Vagina (tissue), 2 donors: ENCODE measurements around the gene IGSF3. TPM values are rescaled to one million over a fixed set of nuclear protein-coding genes. Genes with fewer than 3 reads are reported as not detected.

Experiments
- DNase-seq, 2 donors: peaks; one replicate each; pipeline ENCODE4 v3.0.0-alpha.2; 2017; ENCODE audit errors: extremely low spot score in 2 of 2
- H3K27ac ChIP-seq: fragments of 200-600 bp; sonication (generic); one replicate; pipeline ENCODE4 v1.5.1; 2019
- H3K27me3 ChIP-seq: fragments of 200-600 bp; sonication (generic); one replicate; pipeline ENCODE4 v1.5.1; 2019
- H3K36me3 ChIP-seq, 2 donors: fragments of 200-600 bp; sonication (generic); one replicate each; pipeline ENCODE4 v1.5.1; 2017 to 2019
- H3K4me1 ChIP-seq: fragments of 200-600 bp; sonication (generic); one replicate; pipeline ENCODE4 v1.5.1; 2019
- H3K4me3 ChIP-seq, 2 donors: fragments of 200-600 bp; sonication (generic); 1 replicate in 1 of 2; 2 replicates in 1 of 2; pipeline ENCODE4 v1.5.1; 2016 to 2019
- H3K9me3 ChIP-seq: fragments of 200-600 bp; sonication (generic); one replicate; pipeline ENCODE4 v1.5.1; 2019
- POLR2A ChIP-seq, 2 donors: fragments of 450-650 bp; IDR thresholded peaks; one replicate each; pipeline ENCODE4 v1.6.1; 2017; ENCODE audit warnings: antibody characterized with exemption in 2 of 2, mild to moderate bottlenecking in 2 of 2, moderate library complexity in 2 of 2
- POLR2AphosphoS5 ChIP-seq, 2 donors: sonication (generic); formaldehyde crosslinking; IDR thresholded peaks; one replicate each; pipeline ENCODE4 v1.9.0; 2017; ENCODE audit warnings: antibody characterized with exemption in 2 of 2, mild to moderate bottlenecking in 2 of 2, low read depth in 1 of 2; ENCODE audit not compliant: insufficient read depth in 1 of 2
- intact Hi-C: fragments of 100-400 bp; cut with DNase I; formaldehyde crosslinking; loops from one replicate; pipeline ENCODE4 v1.15.1; 2023
- total RNA-seq: library from RNA; depleted of rRNA; stranded (reverse); fragments of >200 nt; gene quantifications from one replicate; pipeline ENCODE4 v1.2.3, GENCODE V29; 2016
- TF ChIP-seq, protein P1 (sequence below), 3 experiments: fragments of 450-650 bp in 2 of 3; fragments of 200-600 bp in 1 of 3; sonication (generic) in 1 of 3; IDR thresholded peaks; one replicate each; pipeline ENCODE4 v1.5.1; 2017 to 2019; ENCODE audit warnings: antibody characterized with exemption in 3 of 3, mild to moderate bottlenecking in 2 of 3, moderate library complexity in 2 of 3

IGSF3 gene
- total RNA-seq, 1 donor from 2014 or later: 38.5 TPM

DNA sequence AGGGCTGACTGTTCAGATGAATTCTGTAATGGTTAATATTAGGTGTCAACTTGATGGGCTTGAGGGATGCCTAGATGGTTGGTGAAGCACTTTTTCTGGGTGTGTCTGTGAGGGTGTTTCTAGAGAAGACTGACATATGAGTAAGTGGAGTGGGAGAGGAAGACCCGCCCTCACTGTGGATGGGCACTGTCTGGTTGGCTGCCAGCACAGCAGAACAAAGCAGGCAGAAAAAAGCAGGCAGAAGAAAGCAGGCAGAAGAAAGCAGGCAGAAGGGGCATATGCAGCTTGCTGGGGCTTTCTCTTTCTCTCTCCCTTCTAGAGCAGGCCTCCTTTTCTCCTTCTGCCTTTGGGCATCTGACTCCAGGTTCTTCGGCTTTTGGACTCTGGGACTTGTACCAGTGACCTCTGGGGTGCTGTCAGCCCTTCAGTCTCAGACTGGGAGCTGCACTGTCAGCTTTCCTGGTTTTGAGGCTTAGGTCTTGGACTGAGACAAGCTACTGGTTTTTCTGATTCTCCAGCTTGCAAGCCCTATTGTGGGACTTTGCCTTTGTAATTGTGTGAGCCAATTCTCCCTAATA, 43.8 kb upstream of the IGSF3 start:
- Histone ChIP-seq H3K9me3 (no peaks in the 10 kb centered on the region), H3K36me3 (no peaks in the 10 kb centered on the region), H3K4me3 (no peak overlapping the region), H3K4me1 (peaks cover 17% of the 10 kb centered on the region), H3K27ac (no peak overlapping the region), H3K27me3 (no peaks in the 10 kb centered on the region)
- no peak for TF ChIP-seq POLR2AphosphoS5 (IDR thresholded peaks at IDR 0.05; ENCODE audit: insufficient read depth in 1 of 2, low read depth in 1 of 2)
- TF ChIP-seq, protein P1, sequence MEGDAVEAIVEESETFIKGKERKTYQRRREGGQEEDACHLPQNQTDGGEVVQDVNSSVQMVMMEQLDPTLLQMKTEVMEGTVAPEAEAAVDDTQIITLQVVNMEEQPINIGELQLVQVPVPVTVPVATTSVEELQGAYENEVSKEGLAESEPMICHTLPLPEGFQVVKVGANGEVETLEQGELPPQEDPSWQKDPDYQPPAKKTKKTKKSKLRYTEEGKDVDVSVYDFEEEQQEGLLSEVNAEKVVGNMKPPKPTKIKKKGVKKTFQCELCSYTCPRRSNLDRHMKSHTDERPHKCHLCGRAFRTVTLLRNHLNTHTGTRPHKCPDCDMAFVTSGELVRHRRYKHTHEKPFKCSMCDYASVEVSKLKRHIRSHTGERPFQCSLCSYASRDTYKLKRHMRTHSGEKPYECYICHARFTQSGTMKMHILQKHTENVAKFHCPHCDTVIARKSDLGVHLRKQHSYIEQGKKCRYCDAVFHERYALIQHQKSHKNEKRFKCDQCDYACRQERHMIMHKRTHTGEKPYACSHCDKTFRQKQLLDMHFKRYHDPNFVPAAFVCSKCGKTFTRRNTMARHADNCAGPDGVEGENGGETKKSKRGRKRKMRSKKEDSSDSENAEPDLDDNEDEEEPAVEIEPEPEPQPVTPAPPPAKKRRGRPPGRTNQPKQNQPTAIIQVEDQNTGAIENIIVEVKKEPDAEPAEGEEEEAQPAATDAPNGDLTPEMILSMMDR (IDR thresholded peaks at IDR 0.05): no peak
- TF ChIP-seq POLR2A (IDR thresholded peaks at IDR 0.05): no peak
- intact Hi-C loops: no loop called here
- peak in 1 of 2 donors; percentile 64 for DNase-seq

DNA sequence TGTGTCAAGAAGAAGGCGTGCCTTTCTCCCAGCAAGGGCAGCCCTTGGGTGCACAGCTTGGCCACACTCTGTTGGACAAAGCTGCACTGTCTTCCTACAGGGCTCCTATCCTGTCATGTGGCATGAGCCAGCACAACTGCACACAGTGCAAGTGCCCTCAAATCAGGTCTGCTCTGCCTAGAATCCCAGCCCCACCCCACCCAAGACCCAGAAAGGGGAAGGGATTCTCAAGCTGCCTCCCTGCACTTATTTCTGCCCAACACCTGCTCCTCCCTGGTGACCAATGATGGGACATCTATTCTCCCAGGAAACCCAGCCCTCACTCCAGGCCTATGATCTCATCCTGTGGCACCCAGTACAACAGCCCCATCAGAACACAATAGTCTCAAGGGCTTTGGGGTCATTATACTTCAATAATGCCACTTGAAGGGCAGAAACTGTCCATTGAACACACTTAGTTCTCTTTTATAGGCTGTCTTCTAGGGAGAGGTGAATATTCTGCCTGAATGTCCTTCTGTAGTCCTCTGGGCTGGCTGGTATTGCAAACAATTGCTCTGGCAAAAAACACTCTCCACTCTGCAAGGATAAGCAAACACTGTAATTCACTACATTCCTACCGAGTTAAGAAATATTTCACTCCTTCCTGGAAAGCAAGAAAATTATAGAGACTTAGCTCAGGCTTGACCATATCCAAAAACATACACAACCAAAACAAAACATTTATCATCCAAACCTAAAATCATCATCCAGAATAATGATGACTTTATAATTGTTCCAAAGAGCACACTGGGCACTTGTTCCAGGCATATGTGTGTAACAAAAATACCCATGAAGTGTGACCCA, 43.1 kb upstream of the IGSF3 start:
- intact Hi-C loops: no loop called here
- peaks cover 17% of the 10 kb centered on the region for H3K4me1 ChIP-seq
- no peaks in the 10 kb centered on the region for H3K9me3 ChIP-seq
- H3K27ac ChIP-seq: no peak overlapping the region
- no peak overlapping the region for H3K4me3 ChIP-seq
- no peak for TF ChIP-seq POLR2A (IDR thresholded peaks at IDR 0.05)
- TF ChIP-seq, protein P1 (IDR thresholded peaks at IDR 0.05): no peak
- TF ChIP-seq POLR2AphosphoS5 (IDR thresholded peaks at IDR 0.05; ENCODE audit: insufficient read depth in 1 of 2, low read depth in 1 of 2): no peak
- H3K27me3 ChIP-seq: no peaks in the 10 kb centered on the region
- peak in 1 of 2 donors; percentile 65 for DNase-seq
- H3K36me3 ChIP-seq: no peaks in the 10 kb centered on the region

DNA sequence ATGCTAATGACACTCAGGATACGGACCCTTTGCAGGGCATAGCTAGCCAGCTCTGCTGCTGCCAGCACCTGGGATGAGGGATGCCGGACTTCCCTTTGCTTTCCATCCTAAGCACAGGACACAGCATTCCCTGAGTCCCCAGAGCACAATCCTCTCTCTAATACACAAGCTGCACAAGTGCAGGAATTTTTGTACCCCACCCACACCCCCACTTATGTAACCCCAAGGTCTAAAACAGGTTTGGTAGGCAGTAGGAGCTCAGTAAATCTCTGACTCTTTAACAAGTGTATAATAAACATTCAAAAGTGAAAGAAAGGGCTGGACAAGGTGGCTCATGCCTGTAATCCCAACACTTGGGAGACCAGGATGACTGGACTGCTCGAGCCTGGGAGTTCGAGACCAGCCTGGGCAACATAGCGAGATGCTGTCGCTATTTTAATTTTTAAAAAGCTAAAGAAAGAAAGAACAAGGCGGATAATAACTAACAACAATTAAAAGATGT, 42.2 kb upstream of the IGSF3 start:
- no peak for TF ChIP-seq POLR2AphosphoS5 (IDR thresholded peaks at IDR 0.05; ENCODE audit: insufficient read depth in 1 of 2, low read depth in 1 of 2)
- no peak for TF ChIP-seq POLR2A (IDR thresholded peaks at IDR 0.05)
- TF ChIP-seq, protein P1 (IDR thresholded peaks at IDR 0.05): no peak
- DNase-seq: peak in 1 of 2 donors; percentile 32
- Histone ChIP-seq H3K4me1 (peaks cover 17% of the 10 kb centered on the region), H3K27me3 (no peaks in the 10 kb centered on the region), H3K9me3 (no peaks in the 10 kb centered on the region), H3K27ac (no peak overlapping the region), H3K4me3 (no peak overlapping the region), H3K36me3 (no peaks in the 10 kb centered on the region)
- intact Hi-C loops: no loop called here

DNA sequence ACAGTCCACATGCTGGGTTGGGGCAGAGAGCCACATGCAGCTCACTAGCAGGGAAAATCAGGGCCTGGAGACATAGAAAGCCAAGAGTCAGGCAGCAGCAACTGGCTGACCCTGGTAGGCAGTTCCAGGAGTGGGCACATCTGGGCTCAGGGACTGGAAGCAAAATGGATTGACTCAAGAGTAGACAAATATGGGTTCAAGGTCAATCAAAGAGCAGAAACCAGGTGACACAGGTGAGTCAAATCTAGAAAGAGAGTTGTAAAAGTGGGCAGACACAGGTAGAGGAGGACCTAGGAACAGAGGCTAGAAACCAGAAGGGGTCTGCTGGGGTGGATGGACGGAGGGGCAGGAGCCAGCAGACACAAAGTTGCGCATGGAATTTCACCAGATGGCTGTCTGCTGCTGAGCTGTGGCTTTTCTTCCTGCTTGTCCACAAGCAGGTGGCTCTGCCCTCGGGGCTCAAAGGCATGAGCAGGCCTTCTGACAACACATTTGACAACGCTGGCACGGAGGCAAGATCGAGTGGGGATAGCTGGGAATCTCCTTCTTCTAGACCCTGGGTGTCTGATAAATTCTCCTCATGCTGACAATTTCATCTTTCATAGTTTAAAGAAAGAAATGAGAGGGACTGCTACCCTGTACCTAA, 40.8 kb upstream of the IGSF3 start:
- H3K36me3 ChIP-seq: no peaks in the 10 kb centered on the region
- TF ChIP-seq, protein P1 (IDR thresholded peaks at IDR 0.05): no peak
- TF ChIP-seq POLR2A (IDR thresholded peaks at IDR 0.05) (no peak), POLR2AphosphoS5 (IDR thresholded peaks at IDR 0.05; ENCODE audit: insufficient read depth in 1 of 2, low read depth in 1 of 2) (no peak)
- H3K9me3 ChIP-seq: no peaks in the 10 kb centered on the region
- H3K27ac ChIP-seq: no peak overlapping the region
- intact Hi-C loops: no loop called here
- H3K4me3 ChIP-seq: no peak overlapping the region
- H3K4me1 ChIP-seq: peaks cover 17% of the 10 kb centered on the region
- H3K27me3 ChIP-seq: no peaks in the 10 kb centered on the region
- peak in 1 of 2 donors; percentile 54 for DNase-seq
